ENCODE data around the gene CBR3.

Gene CBR3

GRCh38 chr21:36156339-36156814 lies 21.5 kb downstream of the CBR3 start:
- peak; percentile 99 for DNase-seq (ENCODE audit: low read depth)

GRCh38 chr21:36156815-36157670 lies 22.2 kb downstream of the CBR3 start, which contains the start of gene DOP1B:
Gene DOP1B (plus strand): TSS chr21:36156824. CDS start chr21:36164734, 7,910 bp downstream.
- DNase-seq (ENCODE audit: low read depth), result peak; percentile 17

- no peak for DNase-seq (ENCODE audit: low read depth)
These were observed 24.6 kb downstream of the CBR3 start for GRCh38 chr21:36159356-36159921.

- no peak for DNase-seq (ENCODE audit: low read depth)
These were observed 25.9 kb downstream of the CBR3 start for GRCh38 chr21:36160850-36161178.

- no peak for DNase-seq (ENCODE audit: low read depth)
These were observed 27.8 kb downstream of the CBR3 start for GRCh38 chr21:36162631-36163030.

- no peak for DNase-seq (ENCODE audit: low read depth)
These were observed 29.2 kb downstream of the CBR3 start for GRCh38 chr21:36163750-36164741.

- no peak for DNase-seq (ENCODE audit: low read depth)
These were observed 30.5 kb downstream of the CBR3 start for GRCh38 chr21:36165356-36165755.

GRCh38 chr21:36166705-36167104 lies 31.8 kb downstream of the CBR3 start:
- no peak for DNase-seq (ENCODE audit: low read depth)

GRCh38 chr21:36167541-36167940 lies 32.7 kb downstream of the CBR3 start:
- DNase-seq (ENCODE audit: low read depth), result no peak

- no peak for DNase-seq (ENCODE audit: low read depth)
These were observed 34.7 kb downstream of the CBR3 start for GRCh38 chr21:36169470-36170128.

- DNase-seq (ENCODE audit: low read depth), result no peak
These were observed 35.9 kb downstream of the CBR3 start for GRCh38 chr21:36170823-36171222.

GRCh38 chr21:36171336-36171735 lies 36.5 kb downstream of the CBR3 start:
- no peak for DNase-seq (ENCODE audit: low read depth)

GRCh38 chr21:36171741-36172331 lies 37.0 kb downstream of the CBR3 start:
- DNase-seq (ENCODE audit: low read depth), result no peak

- no peak for DNase-seq (ENCODE audit: low read depth)
These were observed 39.9 kb downstream of the CBR3 start for GRCh38 chr21:36174780-36175179.

- no peak for DNase-seq (ENCODE audit: low read depth)
These were observed 41.1 kb downstream of the CBR3 start for GRCh38 chr21:36175771-36176565.

GRCh38 chr21:36178349-36178748 lies 43.5 kb downstream of the CBR3 start:
- no peak for DNase-seq (ENCODE audit: low read depth)

- DNase-seq (ENCODE audit: low read depth), result no peak
These were observed 44.3 kb downstream of the CBR3 start for GRCh38 chr21:36179145-36179544.

- no peak for DNase-seq (ENCODE audit: low read depth)
These were observed 46.1 kb downstream of the CBR3 start for GRCh38 chr21:36180963-36181362.

GRCh38 chr21:36183144-36183795 lies 48.4 kb downstream of the CBR3 start:
- no peak for DNase-seq (ENCODE audit: low read depth)

GRCh38 chr21:36184545-36184944 lies 49.7 kb downstream of the CBR3 start:
- DNase-seq (ENCODE audit: low read depth), result no peak

Data from T-helper 22 cell (primary cell).